Retinal pigment epithelial cell (primary cell): ENCODE data around the gene CGA.

ENCODE experiments used
- DNase-seq: peaks from one replicate; pipeline ENCODE4 v3.0.0-alpha.2; 2010; ENCODE audit warnings: low read depth
- H3K4me3 ChIP-seq: 2 replicates; pipeline ENCODE4 v1.5.1; 2011; ENCODE audit warnings: mild to moderate bottlenecking, low read length, control low read depth, moderate library complexity
- CTCF ChIP-seq: conservative IDR thresholded peaks from 2 replicates; pipeline ENCODE4 v1.5.1; 2011; ENCODE audit warnings: low read depth, low read length, control low read depth, inconsistent platforms

Gene CGA

GRCh38 chr6:87102151-87102621 lies 7.3 kb upstream of the CGA start:
- TF ChIP-seq CTCF, result no peak

GRCh38 chr6:87101067-87101466 lies 6.2 kb upstream of the CGA start:
- no peak overlapping the region for H3K4me3 ChIP-seq
- TF ChIP-seq CTCF, result no peak
- no peak for DNase-seq

More at GRCh38 chr6:87102151-87102621, 7.3 kb upstream of the CGA start:
- no peak overlapping the region for H3K4me3 ChIP-seq
- no peak for DNase-seq

- no peak overlapping the region for H3K4me3 ChIP-seq
- TF ChIP-seq CTCF, result no peak
- no peak for DNase-seq
These were observed 5.3 kb upstream of the CGA start for GRCh38 chr6:87100216-87100615.

GRCh38 chr6:87099472-87099871 lies 4.6 kb upstream of the CGA start:
- DNase-seq, result no peak
- no peak for TF ChIP-seq CTCF

GRCh38 chr6:87094576-87094975 lies 330 bp downstream of the CGA start:
- DNase-seq, result no peak
- TF ChIP-seq CTCF, result no peak
- H3K4me3 ChIP-seq, result no peak overlapping the region

More at GRCh38 chr6:87099472-87099871, 4.6 kb upstream of the CGA start:
- no peak overlapping the region for H3K4me3 ChIP-seq

- no peak for TF ChIP-seq CTCF
- DNase-seq, result no peak
These were observed 1.3 kb downstream of the CGA start for GRCh38 chr6:87093651-87094050.

GRCh38 chr6:87093199-87093598 lies 1.7 kb downstream of the CGA start:
- no peak for TF ChIP-seq CTCF
- no peak for DNase-seq
- no peak overlapping the region for H3K4me3 ChIP-seq

More at GRCh38 chr6:87093651-87094050, 1.3 kb downstream of the CGA start:
- H3K4me3 ChIP-seq, result no peak overlapping the region
